ENCODE data around the gene NHERF2. TPM values are rescaled to one million over a fixed set of nuclear protein-coding genes. Genes with fewer than 3 reads are reported as not detected.

The NHERF2 gene
- total RNA-seq, 4 donors from 2014 or later = 10.3 to 97.1 (median 33.1) TPM

DNA sequence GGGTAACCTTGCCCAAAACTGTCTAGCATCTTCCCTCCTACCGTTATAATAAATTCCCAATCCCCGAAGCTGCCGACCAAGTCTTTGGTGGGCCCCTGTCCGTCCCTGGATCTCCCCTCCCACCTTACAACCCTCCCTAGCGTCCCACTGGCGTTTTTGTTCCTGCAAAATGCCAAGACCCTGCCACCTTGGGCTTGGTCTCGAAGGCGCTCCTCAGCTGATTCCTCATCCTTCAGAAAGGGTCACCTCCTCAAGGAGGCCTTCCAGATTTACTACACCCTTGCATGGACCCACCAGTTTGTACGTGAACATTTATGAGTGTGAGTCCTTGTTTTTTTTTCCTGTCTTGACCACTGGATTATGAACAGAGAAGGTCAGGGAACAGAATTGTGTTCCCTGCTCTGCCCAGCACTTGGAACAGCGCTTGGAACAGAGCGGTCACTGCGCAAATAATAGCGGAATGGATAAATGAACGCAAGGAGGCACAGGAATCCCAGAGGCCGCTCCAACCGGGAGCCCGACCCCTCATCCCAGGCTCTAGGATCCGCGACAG lies 43.6 kb upstream of the NHERF2 start:
- no peak for DNase-seq
- Histone ChIP-seq H3K36me3 (no peaks in the 10 kb centered on the region), H3K27ac (peak overlapping the region in 1 of 2 donors; percentile 56), H3K4me1 (peaks cover 0 to 8% of the 10 kb centered on the region in 2 donors), H3K4me3 (peak overlapping the region; percentile 45 to 57), H3K27me3 (peaks cover 0 to 14% of the 10 kb centered on the region in 2 donors), H3K9me3 (no peaks in the 10 kb centered on the region)
- TF ChIP-seq POLR2A (IDR thresholded peaks at IDR 0.05) = no peak
- TF ChIP-seq, protein P1, sequence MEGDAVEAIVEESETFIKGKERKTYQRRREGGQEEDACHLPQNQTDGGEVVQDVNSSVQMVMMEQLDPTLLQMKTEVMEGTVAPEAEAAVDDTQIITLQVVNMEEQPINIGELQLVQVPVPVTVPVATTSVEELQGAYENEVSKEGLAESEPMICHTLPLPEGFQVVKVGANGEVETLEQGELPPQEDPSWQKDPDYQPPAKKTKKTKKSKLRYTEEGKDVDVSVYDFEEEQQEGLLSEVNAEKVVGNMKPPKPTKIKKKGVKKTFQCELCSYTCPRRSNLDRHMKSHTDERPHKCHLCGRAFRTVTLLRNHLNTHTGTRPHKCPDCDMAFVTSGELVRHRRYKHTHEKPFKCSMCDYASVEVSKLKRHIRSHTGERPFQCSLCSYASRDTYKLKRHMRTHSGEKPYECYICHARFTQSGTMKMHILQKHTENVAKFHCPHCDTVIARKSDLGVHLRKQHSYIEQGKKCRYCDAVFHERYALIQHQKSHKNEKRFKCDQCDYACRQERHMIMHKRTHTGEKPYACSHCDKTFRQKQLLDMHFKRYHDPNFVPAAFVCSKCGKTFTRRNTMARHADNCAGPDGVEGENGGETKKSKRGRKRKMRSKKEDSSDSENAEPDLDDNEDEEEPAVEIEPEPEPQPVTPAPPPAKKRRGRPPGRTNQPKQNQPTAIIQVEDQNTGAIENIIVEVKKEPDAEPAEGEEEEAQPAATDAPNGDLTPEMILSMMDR (IDR thresholded peaks at IDR 0.05) = peak in 1 of 4 experiments; percentile 1
- intact Hi-C loops (cut with DNase I; ENCODE audit: low total_unique reads) = no loop called here

DNA sequence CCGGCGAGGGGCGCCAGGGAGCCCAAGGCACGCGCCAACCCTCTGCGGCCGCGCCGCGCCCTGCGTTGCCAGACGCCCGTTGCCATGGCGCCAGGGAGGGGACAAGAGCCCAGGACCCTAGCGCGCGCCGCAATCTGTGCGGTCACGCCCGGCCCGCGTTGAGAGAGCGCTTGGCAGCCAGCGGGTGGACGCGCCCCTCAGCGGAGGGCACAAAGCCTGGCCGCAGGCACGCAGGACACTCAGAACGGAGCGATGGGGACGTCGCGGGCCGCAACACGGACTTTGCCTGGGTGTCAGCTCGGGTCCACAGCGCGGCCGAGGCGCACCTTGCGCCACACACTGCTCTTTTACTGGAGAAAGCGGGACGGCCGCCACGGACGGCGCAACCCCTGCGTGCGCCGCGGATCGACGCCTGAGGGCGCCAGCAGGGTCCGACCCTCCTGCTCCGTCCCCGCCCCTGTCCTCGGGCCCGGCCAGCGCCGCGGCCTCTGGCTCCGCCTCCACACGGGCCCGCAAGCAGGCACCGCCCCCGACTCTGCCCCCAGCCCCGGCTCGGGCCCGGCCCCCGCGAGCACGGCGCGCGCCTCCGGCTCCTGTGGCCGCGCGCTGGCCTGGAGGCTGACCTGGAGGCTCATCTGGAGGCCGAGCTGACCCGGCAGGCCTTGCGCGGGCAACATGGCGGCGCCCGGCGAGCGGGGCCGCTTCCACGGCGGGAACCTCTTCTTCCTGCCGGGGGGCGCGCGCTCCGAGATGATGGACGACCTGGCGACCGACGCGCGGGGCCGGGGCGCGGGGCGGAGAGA lies 43.0 kb upstream of the NHERF2 start, which contains the start of gene GFER:
GFER (plus strand) TSS at position 650 of the 803 bp plus-strand sequence; CDS start at position 676, 26 bp downstream.
- Histone ChIP-seq H3K27ac (peak within 1 kb of the TSS; percentile 56 to 61), H3K4me1 (peaks cover 0 to 8% of the 10 kb centered on the region in 2 donors), H3K9me3 (no peaks in the 10 kb centered on the region), H3K4me3 (peak within 1 kb of the TSS; percentile 45 to 57), H3K36me3 (no peaks in the 10 kb centered on the region), H3K27me3 (peaks cover 0 to 14% of the 10 kb centered on the region in 2 donors)
- intact Hi-C loops (cut with DNase I; ENCODE audit: low total_unique reads) = no loop called here
- peak; percentile 84 to 91 for DNase-seq
- TF ChIP-seq, protein P1 (IDR thresholded peaks at IDR 0.05) = peak; percentile 20 to 44 (median 31)
- TF ChIP-seq POLR2A (IDR thresholded peaks at IDR 0.05) = peak in 1 of 2 donors; percentile 59

DNA sequence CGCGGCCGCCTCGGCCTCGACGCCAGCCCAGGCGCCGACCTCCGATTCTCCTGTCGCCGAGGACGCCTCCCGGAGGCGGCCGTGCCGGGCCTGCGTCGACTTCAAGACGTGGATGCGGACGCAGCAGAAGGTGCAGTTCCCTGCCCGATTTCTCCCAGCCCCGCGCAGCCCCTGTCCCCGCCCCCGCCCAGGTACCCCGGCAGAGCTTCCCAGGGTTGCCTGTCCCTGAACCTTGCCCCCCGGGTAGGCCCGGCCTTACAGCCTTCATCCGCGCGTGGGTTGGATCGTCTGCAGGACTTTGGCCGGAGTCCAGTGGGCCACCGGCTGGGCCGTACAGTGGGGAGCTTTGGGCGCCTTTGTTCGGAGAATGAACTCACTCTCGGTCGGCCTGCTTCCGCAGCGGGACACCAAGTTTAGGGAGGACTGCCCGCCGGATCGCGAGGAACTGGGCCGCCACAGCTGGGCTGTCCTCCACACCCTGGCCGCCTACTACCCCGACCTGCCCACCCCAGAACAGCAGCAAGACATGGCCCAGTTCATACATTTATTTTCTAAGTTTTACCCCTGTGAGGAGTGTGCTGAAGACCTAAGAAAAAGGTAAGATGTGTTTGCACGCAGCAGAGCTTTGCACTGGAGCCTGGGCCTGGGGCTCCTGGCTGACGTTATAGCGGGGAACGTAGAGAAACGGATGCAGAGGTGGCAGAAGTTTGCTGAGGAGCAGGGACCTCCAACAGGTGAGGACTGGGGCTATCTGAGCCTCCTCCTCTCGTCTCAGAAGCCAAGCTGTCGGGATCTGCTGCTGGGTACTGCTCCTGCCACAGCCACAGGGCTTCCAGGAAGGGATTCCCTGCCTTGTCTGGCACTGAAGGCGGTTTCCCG lies 42.1 kb upstream of the NHERF2 start:
- no peak for DNase-seq
- Histone ChIP-seq H3K9me3 (no peaks in the 10 kb centered on the region), H3K27ac (peak overlapping the region; percentile 56 to 61), H3K4me3 (peak overlapping the region; percentile 45 to 57), H3K4me1 (peaks cover 0 to 8% of the 10 kb centered on the region in 2 donors), H3K27me3 (peaks cover 4 to 14% of the 10 kb centered on the region in 2 donors), H3K36me3 (no peaks in the 10 kb centered on the region)
- TF ChIP-seq, protein P1 (IDR thresholded peaks at IDR 0.05) = no peak
- no peak for TF ChIP-seq POLR2A (IDR thresholded peaks at IDR 0.05)
- intact Hi-C loops (cut with DNase I; ENCODE audit: low total_unique reads) = no loop called here

DNA sequence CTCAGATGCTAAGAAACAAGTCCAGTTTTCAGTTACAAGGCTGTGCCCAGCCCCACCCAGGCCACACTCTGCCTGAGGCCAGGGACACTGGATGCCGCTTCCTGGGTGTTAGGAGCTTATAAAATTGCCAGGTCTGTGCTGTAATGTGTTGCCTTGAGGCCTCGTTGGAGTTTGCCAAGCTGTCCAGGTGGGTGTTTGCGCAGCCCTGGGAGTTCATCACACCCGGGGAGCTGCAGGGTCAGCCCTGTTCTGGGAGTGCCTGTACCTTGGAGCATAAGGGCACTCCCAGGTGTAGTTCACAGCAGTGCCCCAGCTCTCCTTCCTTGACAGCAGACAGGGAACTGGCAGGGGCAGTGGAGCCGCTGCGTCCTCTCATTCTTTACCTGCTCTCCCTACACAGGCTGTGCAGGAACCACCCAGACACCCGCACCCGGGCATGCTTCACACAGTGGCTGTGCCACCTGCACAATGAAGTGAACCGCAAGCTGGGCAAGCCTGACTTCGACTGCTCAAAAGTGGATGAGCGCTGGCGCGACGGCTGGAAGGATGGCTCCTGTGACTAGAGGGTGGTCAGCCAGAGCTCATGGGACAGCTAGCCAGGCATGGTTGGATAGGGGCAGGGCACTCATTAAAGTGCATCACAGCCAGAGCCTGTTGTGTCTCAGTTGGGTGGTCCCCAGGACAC lies 41.1 kb upstream of the NHERF2 start:
- Histone ChIP-seq H3K27ac (no peak overlapping the region), H3K4me3 (no peak overlapping the region), H3K9me3 (no peaks in the 10 kb centered on the region), H3K4me1 (peaks cover 0 to 18% of the 10 kb centered on the region in 2 donors), H3K36me3 (no peaks in the 10 kb centered on the region), H3K27me3 (peaks cover 7 to 15% of the 10 kb centered on the region in 2 donors)
- intact Hi-C loops (cut with DNase I; ENCODE audit: low total_unique reads) = no loop called here
- no peak for TF ChIP-seq POLR2A (IDR thresholded peaks at IDR 0.05)
- TF ChIP-seq, protein P1 (IDR thresholded peaks at IDR 0.05) = no peak
- no peak for DNase-seq

Measured in uterus (tissue), 4 donors.